K562 (cell line): ENCODE results near the gene MICU1. TPM values are rescaled to one million over a fixed set of nuclear protein-coding genes. Genes with fewer than 3 reads are reported as not detected.

Experiments used
- AFF4 ChIP-seq: sonication (generic); formaldehyde crosslinking; IDR thresholded peaks from 2 replicates; pipeline ENCODE4 v1.8.0; 2023; ENCODE audit warnings: mild to moderate bottlenecking, missing genetic modification reagents
- FIP1L1 ChIP-seq: fragments of 200-400 bp; formaldehyde crosslinking; IDR thresholded peaks from 2 replicates; pipeline ENCODE4 v1.6.1; 2018; ENCODE audit warnings: mild to moderate bottlenecking, low read depth, low read length; ENCODE audit not compliant: poor library complexity, severe bottlenecking
- LCOR ChIP-seq: sonication (generic); formaldehyde crosslinking; IDR thresholded peaks from 2 replicates; pipeline ENCODE4 v1.8.0; 2022; ENCODE audit warnings: mild to moderate bottlenecking, missing genetic modification reagents
- NFATC3 ChIP-seq: fragments of 450-650 bp; IDR thresholded peaks from 2 replicates; pipeline ENCODE4 v1.6.1; 2017; ENCODE audit warnings: mild to moderate bottlenecking
- TCF15 ChIP-seq: fragments of 250-450 bp; sonication (Bioruptor Pico); IDR thresholded peaks from 2 replicates; pipeline ENCODE4 v1.8.0; 2022; ENCODE audit warnings: moderate library complexity, mild to moderate bottlenecking, inconsistent platforms
- TCF7 ChIP-seq: sonication (generic); IDR thresholded peaks from 2 replicates; pipeline ENCODE4 v1.6.1; 2016; ENCODE audit warnings: antibody characterized with exemption, borderline replicate concordance
- TRIM28 ChIP-seq: fragments of 450-650 bp; IDR thresholded peaks from 2 replicates; pipeline ENCODE4 v1.6.1; 2017
- ZNF717 ChIP-seq: fragments of 250-450 bp; sonication (Bioruptor Pico); IDR thresholded peaks from 2 replicates; pipeline ENCODE4 v1.5.0; 2021
- polyA plus RNA-seq, 8 experiments: library from polyadenylated mRNA; depleted of rRNA in 4 of 8; stranded (reverse) in 5 of 8; unstranded in 3 of 8; fragments of >200 nt; fragmentation: Nextera tagmentation in 2 of 8; fragmentation: Illumina TruSeq in 1 of 8; extraction: Ambion mirVana in 2 of 8; extraction: Trizol in 1 of 8; gene quantifications; 2 replicates each; pipeline versions ENCODE4 v1.2.1 to v1.2.3, GENCODE V29; 2011 to 2014; ENCODE audit warnings: inconsistent platforms in 1 of 8, missing spikeins in 1 of 8
- total RNA-seq, 7 experiments: library from RNA; depleted of rRNA in 6 of 7; stranded (reverse); fragments of >200 nt in 6 of 7; fragmentation: Illumina TruSeq in 2 of 7; extraction: Trizol in 2 of 7; gene quantifications; 2 replicates each; pipeline versions ENCODE4 v1.2.1 to v1.2.3, GENCODE V29; 2011 to 2021; ENCODE audit warnings: low replicate concordance in 1 of 7
- TF ChIP-seq, protein P1 (sequence below): fragments of 450-650 bp; IDR thresholded peaks from one replicate; pipeline ENCODE4 v1.6.1; 2018; ENCODE audit warnings: mild to moderate bottlenecking, moderate library complexity; ENCODE audit not compliant: partially characterized antibody
- TF ChIP-seq, protein P2 (sequence below): sonication (generic); formaldehyde crosslinking; IDR thresholded peaks from 2 replicates; pipeline ENCODE4 v1.8.0; 2022; ENCODE audit warnings: missing genetic modification reagents, mild to moderate bottlenecking, moderate library complexity, borderline replicate concordance
- TF ChIP-seq, protein P3 (sequence below): sonication (generic); formaldehyde crosslinking; IDR thresholded peaks from 2 replicates; pipeline ENCODE4 v1.8.0; 2022; ENCODE audit warnings: mild to moderate bottlenecking, missing genetic modification reagents, borderline replicate concordance
- TF ChIP-seq, protein P4 (sequence below): IDR thresholded peaks from 2 replicates; pipeline ENCODE4 v1.6.1; 2011; ENCODE audit warnings: borderline replicate concordance, low read depth, mild to moderate bottlenecking, moderate library complexity, low read length; ENCODE audit not compliant: insufficient read depth, poor library complexity, severe bottlenecking

MICU1 gene
- total and polyA plus RNA-seq, 9 of the 15 experiments (the other 6 are each of a cell fraction or from before 2014, with no cell fraction given), result 29.3 to 76.8 (median 48.4) TPM

DNA sequence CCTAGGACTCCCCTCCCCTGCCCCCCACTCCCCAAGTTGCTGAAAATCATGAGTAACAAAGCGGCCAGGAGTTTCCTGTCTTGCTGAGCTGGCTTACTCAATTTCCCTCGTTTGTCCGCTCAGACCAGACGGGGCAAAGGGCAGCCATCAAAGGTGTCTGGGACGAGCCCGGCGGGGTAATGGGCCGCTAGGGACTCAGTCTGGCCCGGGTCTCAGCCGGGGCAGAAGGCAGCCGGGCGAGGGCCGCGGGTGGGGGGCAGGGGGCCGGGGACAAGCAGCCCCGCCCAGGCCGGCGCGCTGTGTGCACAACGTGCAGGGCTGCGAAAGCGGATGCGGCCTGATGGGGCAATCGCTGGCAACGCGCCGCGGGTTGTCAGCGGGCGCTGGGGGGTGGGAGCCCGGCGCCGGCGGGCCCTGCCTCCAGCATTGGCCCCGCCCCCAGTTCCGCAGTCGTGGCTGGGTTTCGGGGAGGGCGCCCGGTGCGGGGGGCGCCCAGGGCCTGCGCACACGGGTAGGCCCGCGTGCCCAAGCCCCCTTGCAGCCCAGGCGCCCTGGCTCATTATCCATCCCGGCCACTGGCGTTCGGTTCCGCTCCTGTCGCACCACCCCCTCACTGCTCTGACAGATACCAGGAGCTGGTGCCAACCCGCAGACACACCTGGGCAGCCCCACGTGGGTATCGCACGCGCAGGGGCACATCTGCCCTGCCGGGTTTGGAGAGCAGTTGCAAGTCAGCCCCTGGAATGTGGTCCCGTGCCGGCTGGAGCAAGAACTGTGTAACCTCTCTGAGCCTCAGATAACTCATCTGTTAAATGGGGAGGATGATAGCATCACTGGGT, 306.2 kb downstream of the MICU1 start (continued):
- TF ChIP-seq TCF15, result peak; percentile 72; the same call in 1 of the 2 replicates
- no peak for TF ChIP-seq TCF7
- no peak for TF ChIP-seq TRIM28
- TF ChIP-seq, protein P1, sequence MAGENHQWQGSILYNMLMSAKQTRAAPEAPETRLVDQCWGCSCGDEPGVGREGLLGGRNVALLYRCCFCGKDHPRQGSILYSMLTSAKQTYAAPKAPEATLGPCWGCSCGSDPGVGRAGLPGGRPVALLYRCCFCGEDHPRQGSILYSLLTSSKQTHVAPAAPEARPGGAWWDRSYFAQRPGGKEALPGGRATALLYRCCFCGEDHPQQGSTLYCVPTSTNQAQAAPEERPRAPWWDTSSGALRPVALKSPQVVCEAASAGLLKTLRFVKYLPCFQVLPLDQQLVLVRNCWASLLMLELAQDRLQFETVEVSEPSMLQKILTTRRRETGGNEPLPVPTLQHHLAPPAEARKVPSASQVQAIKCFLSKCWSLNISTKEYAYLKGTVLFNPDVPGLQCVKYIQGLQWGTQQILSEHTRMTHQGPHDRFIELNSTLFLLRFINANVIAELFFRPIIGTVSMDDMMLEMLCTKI, result no peak
- TF ChIP-seq LCOR, result no peak
- TF ChIP-seq, protein P2, sequence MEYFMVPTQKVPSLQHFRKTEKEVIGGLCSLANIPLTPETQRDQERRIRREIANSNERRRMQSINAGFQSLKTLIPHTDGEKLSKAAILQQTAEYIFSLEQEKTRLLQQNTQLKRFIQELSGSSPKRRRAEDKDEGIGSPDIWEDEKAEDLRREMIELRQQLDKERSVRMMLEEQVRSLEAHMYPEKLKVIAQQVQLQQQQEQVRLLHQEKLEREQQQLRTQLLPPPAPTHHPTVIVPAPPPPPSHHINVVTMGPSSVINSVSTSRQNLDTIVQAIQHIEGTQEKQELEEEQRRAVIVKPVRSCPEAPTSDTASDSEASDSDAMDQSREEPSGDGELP (CRISPR knock-in tag), result no peak
- TF ChIP-seq, protein P3, sequence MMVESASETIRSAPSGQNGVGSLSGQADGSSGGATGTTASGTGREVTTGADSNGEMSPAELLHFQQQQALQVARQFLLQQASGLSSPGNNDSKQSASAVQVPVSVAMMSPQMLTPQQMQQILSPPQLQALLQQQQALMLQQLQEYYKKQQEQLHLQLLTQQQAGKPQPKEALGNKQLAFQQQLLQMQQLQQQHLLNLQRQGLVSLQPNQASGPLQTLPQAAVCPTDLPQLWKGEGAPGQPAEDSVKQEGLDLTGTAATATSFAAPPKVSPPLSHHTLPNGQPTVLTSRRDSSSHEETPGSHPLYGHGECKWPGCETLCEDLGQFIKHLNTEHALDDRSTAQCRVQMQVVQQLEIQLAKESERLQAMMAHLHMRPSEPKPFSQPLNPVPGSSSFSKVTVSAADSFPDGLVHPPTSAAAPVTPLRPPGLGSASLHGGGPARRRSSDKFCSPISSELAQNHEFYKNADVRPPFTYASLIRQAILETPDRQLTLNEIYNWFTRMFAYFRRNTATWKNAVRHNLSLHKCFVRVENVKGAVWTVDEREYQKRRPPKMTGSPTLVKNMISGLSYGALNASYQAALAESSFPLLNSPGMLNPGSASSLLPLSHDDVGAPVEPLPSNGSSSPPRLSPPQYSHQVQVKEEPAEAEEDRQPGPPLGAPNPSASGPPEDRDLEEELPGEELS (CRISPR knock-in tag), result no peak
- no peak for TF ChIP-seq ZNF717 (CRISPR knock-in tag)
- TF ChIP-seq FIP1L1, result no peak
- TF ChIP-seq NFATC3, result no peak
- no peak for TF ChIP-seq AFF4 (CRISPR knock-in tag)
- TF ChIP-seq, protein P4, sequence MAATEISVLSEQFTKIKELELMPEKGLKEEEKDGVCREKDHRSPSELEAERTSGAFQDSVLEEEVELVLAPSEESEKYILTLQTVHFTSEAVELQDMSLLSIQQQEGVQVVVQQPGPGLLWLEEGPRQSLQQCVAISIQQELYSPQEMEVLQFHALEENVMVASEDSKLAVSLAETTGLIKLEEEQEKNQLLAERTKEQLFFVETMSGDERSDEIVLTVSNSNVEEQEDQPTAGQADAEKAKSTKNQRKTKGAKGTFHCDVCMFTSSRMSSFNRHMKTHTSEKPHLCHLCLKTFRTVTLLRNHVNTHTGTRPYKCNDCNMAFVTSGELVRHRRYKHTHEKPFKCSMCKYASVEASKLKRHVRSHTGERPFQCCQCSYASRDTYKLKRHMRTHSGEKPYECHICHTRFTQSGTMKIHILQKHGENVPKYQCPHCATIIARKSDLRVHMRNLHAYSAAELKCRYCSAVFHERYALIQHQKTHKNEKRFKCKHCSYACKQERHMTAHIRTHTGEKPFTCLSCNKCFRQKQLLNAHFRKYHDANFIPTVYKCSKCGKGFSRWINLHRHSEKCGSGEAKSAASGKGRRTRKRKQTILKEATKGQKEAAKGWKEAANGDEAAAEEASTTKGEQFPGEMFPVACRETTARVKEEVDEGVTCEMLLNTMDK, result no peak
